HG03135 (cell line): ENCODE measurements around the gene C1QTNF4.
"Not testable (repeated sequence)": the region's sequence is repeated elsewhere in the genome, so short reads cannot be mapped to it uniquely, and the experiment has no call there.

Experiments
- ATAC-seq: cut with Tn5 transposase; IDR thresholded peaks from one replicate; pipeline ENCODE4 v1.9.1; 2021; ENCODE audit warnings: mild to moderate bottlenecking, moderate library complexity; ENCODE audit not compliant: unreplicated experiment

The C1QTNF4 gene

GRCh38 chr11:47593934-47594855 is at the start of gene C1QTNF4:
Gene C1QTNF4 (minus strand): TSS chr11:47594411. CDS start chr11:47590810, 3,601 bp downstream.
- ATAC-seq, result no peak

GRCh38 chr11:47642099-47642855 is 48.1 kb upstream of the C1QTNF4 start, which contains the start of gene MTCH2:
Gene MTCH2 (minus strand): TSS chr11:47642559. CDS start chr11:47642465, 94 bp downstream.
- ATAC-seq, result peak; percentile 86

- ATAC-seq, result no peak
Observed at GRCh38 chr11:47641600-47642098, 47.4 kb upstream of the C1QTNF4 start.

GRCh38 chr11:47640506-47640905 is 46.3 kb upstream of the C1QTNF4 start:
- not testable (repeated sequence) for ATAC-seq

- not testable (repeated sequence) for ATAC-seq
Observed at GRCh38 chr11:47636331-47636730, 42.1 kb upstream of the C1QTNF4 start.

GRCh38 chr11:47631473-47631872 is 37.3 kb upstream of the C1QTNF4 start:
- no peak for ATAC-seq

GRCh38 chr11:47628026-47628425 is 33.8 kb upstream of the C1QTNF4 start:
- no peak for ATAC-seq

GRCh38 chr11:47626234-47626633 is 32.0 kb upstream of the C1QTNF4 start:
- no peak for ATAC-seq

GRCh38 chr11:47620836-47621378 is 26.7 kb upstream of the C1QTNF4 start:
- ATAC-seq, result no peak

GRCh38 chr11:47617417-47617809 is 23.2 kb upstream of the C1QTNF4 start:
- no peak for ATAC-seq

GRCh38 chr11:47616726-47617416 is 22.7 kb upstream of the C1QTNF4 start:
- no peak for ATAC-seq

- no peak for ATAC-seq
Observed at GRCh38 chr11:47615249-47615648, 21.0 kb upstream of the C1QTNF4 start.

- no peak for ATAC-seq
Observed at GRCh38 chr11:47611348-47611794, 17.2 kb upstream of the C1QTNF4 start.

- ATAC-seq, result no peak
Observed at GRCh38 chr11:47609675-47610074, 15.5 kb upstream of the C1QTNF4 start.

- ATAC-seq, result no peak
Observed at GRCh38 chr11:47607380-47607779, 13.2 kb upstream of the C1QTNF4 start.

GRCh38 chr11:47606731-47607130 is 12.5 kb upstream of the C1QTNF4 start:
- ATAC-seq, result no peak

GRCh38 chr11:47605921-47606320 is 11.7 kb upstream of the C1QTNF4 start:
- no peak for ATAC-seq

GRCh38 chr11:47603295-47603694 is 9.1 kb upstream of the C1QTNF4 start:
- no peak for ATAC-seq

GRCh38 chr11:47599902-47600301 is 5.7 kb upstream of the C1QTNF4 start:
- ATAC-seq, result no peak

GRCh38 chr11:47595967-47596366 is 1.8 kb upstream of the C1QTNF4 start:
- ATAC-seq, result no peak

- ATAC-seq, result no peak
Observed at GRCh38 chr11:47595029-47595428, 818 bp upstream of the C1QTNF4 start.
